Stomach (tissue), 4 donors: Measurements from ENCODE around the gene RFX4.

Source experiments
- EP300 ChIP-seq: sonication (generic); formaldehyde crosslinking; IDR thresholded peaks from one replicate; pipeline ENCODE4 v1.6.1; 2017; ENCODE audit warnings: antibody characterized with exemption
- POLR2A ChIP-seq, 4 donors: fragments of 450-650 bp; IDR thresholded peaks; one replicate each; pipeline ENCODE4 v1.6.1; 2016; ENCODE audit warnings: antibody characterized with exemption in 4 of 4, control low read depth in 2 of 4, mild to moderate bottlenecking in 1 of 4, moderate library complexity in 1 of 4
- POLR2AphosphoS5 ChIP-seq, 3 donors: sonication (generic); formaldehyde crosslinking; IDR thresholded peaks; one replicate each; pipeline ENCODE4 v1.6.1; 2016; ENCODE audit warnings: antibody characterized with exemption in 3 of 3
- TF ChIP-seq, protein P1 (sequence below), 7 experiments: fragments of 450-650 bp in 4 of 7; fragments of 200-600 bp in 3 of 7; sonication (generic) in 3 of 7; IDR thresholded peaks; one replicate each; pipeline ENCODE4 v1.5.1; 2016 to 2019; ENCODE audit warnings: antibody characterized with exemption in 7 of 7, control low read depth in 2 of 7, mild to moderate bottlenecking in 1 of 7

DNA sequence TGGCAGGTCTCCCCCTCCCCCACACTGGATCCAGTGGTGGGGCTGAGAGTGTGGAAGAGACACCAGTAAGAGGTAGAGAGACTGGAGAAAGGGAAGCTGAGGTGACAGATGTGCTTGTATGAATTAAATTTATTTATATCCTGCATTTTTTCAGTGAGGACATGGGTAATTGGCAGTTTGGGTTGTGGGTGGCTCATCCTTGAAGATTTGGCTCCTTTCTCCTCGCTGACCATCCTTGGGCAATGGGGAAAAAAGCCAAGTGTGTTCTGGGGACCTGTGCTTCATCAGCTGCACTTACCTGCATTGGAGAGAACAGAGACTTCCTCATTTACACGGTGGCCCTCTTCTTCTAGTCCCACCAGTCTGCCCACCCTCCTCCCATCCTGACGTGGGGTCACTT, 86.4 kb downstream of the RFX4 start:
- TF ChIP-seq, protein P1, sequence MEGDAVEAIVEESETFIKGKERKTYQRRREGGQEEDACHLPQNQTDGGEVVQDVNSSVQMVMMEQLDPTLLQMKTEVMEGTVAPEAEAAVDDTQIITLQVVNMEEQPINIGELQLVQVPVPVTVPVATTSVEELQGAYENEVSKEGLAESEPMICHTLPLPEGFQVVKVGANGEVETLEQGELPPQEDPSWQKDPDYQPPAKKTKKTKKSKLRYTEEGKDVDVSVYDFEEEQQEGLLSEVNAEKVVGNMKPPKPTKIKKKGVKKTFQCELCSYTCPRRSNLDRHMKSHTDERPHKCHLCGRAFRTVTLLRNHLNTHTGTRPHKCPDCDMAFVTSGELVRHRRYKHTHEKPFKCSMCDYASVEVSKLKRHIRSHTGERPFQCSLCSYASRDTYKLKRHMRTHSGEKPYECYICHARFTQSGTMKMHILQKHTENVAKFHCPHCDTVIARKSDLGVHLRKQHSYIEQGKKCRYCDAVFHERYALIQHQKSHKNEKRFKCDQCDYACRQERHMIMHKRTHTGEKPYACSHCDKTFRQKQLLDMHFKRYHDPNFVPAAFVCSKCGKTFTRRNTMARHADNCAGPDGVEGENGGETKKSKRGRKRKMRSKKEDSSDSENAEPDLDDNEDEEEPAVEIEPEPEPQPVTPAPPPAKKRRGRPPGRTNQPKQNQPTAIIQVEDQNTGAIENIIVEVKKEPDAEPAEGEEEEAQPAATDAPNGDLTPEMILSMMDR (IDR thresholded peaks at IDR 0.05), result no peak
- no peak for TF ChIP-seq POLR2A (IDR thresholded peaks at IDR 0.05)
- no peak for TF ChIP-seq POLR2AphosphoS5 (IDR thresholded peaks at IDR 0.05)
- TF ChIP-seq EP300, result no peak
